ENCODE measurements around the gene GLB1L3.

GLB1L3 gene

GRCh38 chr11:134352111-134352510, 75.9 kb downstream of the GLB1L3 start:
- Histone ChIP-seq H3K9me2 (replicated peaks; ENCODE audit: low read depth, low read length) (no peaks in the 10 kb centered on the region), H3K9ac (ENCODE audit: low read depth, low read length, poor library complexity, severe bottlenecking) (no peak overlapping the region), H3K27me3 (ENCODE audit: insufficient read depth, low read length, poor library complexity, severe bottlenecking) (no peaks in the 10 kb centered on the region), H3K4me3 (ENCODE audit: low read length, poor library complexity, severe bottlenecking) (no peak overlapping the region), H2AFZ (ENCODE audit: low read length) (no peak overlapping the region), H4K20me1 (ENCODE audit: insufficient read depth, low read length, poor library complexity, severe bottlenecking) (no peaks in the 10 kb centered on the region), H3F3A (ENCODE audit: low read depth) (no peaks in the 10 kb centered on the region), H3K9me3 (ENCODE audit: insufficient read depth, low read depth, low read length) (no peaks in the 10 kb centered on the region; the same call in 1 of the 2 replicates), H3K79me2 (ENCODE audit: insufficient read depth, low read length) (no peaks in the 10 kb centered on the region), H3K36me3 (ENCODE audit: insufficient read depth, low read length) (no peaks in the 10 kb centered on the region), H3K4me2 (ENCODE audit: low read depth, low read length, poor library complexity, severe bottlenecking) (no peak overlapping the region), H3K4me1 (ENCODE audit: insufficient read depth, low read length, poor library complexity, severe bottlenecking) (no peaks in the 10 kb centered on the region)
- no peak for TF ChIP-seq CTCF (conservative IDR thresholded peaks at IDR 0.05; ENCODE audit: low read length)
- TF ChIP-seq EZH2phosphoT487 (IDR thresholded peaks at IDR 0.05; ENCODE audit: borderline replicate concordance), result no peak

DNA sequence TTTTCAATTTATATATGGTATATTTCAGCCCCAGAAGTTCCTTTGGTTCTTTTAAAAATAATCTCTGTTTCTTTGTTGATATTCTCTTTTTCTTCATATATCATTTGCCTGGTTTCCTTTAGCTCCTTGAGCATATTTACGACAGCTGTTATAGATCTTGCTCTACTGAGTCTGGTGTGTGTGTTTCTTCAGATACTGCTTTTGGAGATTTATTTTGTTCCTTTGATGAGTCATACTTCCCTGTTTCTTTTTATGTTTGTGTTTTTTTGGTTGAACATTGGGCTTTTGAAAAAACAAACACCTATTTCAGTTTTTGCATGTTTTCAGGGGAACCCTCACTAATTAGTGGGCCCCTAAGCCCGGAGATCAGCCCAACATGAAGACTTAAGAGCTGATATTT, 79.0 kb downstream of the GLB1L3 start:
- no peak for TF ChIP-seq EZH2phosphoT487 (IDR thresholded peaks at IDR 0.05; ENCODE audit: borderline replicate concordance)
- TF ChIP-seq CTCF (conservative IDR thresholded peaks at IDR 0.05; ENCODE audit: low read length), result no peak
- H3K9me3 ChIP-seq (ENCODE audit: insufficient read depth, low read depth, low read length), result no peaks in the 10 kb centered on the region; the same call in 1 of the 2 replicates
- no peaks in the 10 kb centered on the region for H4K20me1 ChIP-seq (ENCODE audit: insufficient read depth, low read length, poor library complexity, severe bottlenecking)
- no peaks in the 10 kb centered on the region for H3K79me2 ChIP-seq (ENCODE audit: insufficient read depth, low read length)
- no peak overlapping the region for H2AFZ ChIP-seq (ENCODE audit: low read length)
- peaks cover 15% of the 10 kb centered on the region for H3K4me1 ChIP-seq (ENCODE audit: insufficient read depth, low read length, poor library complexity, severe bottlenecking)
- H3F3A ChIP-seq (ENCODE audit: low read depth), result no peaks in the 10 kb centered on the region
- H3K4me2 ChIP-seq (ENCODE audit: low read depth, low read length, poor library complexity, severe bottlenecking), result no peak overlapping the region
- H3K9ac ChIP-seq (ENCODE audit: low read depth, low read length, poor library complexity, severe bottlenecking), result no peak overlapping the region
- H3K27me3 ChIP-seq (ENCODE audit: insufficient read depth, low read length, poor library complexity, severe bottlenecking), result no peaks in the 10 kb centered on the region
- no peaks in the 10 kb centered on the region for H3K9me2 ChIP-seq (replicated peaks; ENCODE audit: low read depth, low read length)
- H3K36me3 ChIP-seq (ENCODE audit: insufficient read depth, low read length), result no peaks in the 10 kb centered on the region
- H3K4me3 ChIP-seq (ENCODE audit: low read length, poor library complexity, severe bottlenecking), result no peak overlapping the region

- H3K4me2 ChIP-seq (ENCODE audit: low read depth, low read length, poor library complexity, severe bottlenecking), result no peak overlapping the region
- H3K4me1 ChIP-seq (ENCODE audit: insufficient read depth, low read length, poor library complexity, severe bottlenecking), result peaks cover 15% of the 10 kb centered on the region
- H3K79me2 ChIP-seq (ENCODE audit: insufficient read depth, low read length), result no peaks in the 10 kb centered on the region
- H3K36me3 ChIP-seq (ENCODE audit: insufficient read depth, low read length), result no peaks in the 10 kb centered on the region
- H3F3A ChIP-seq (ENCODE audit: low read depth), result no peaks in the 10 kb centered on the region
- H3K9me3 ChIP-seq (ENCODE audit: insufficient read depth, low read depth, low read length), result no peaks in the 10 kb centered on the region; the same call in 1 of the 2 replicates
- H2AFZ ChIP-seq (ENCODE audit: low read length), result no peak overlapping the region
- H3K4me3 ChIP-seq (ENCODE audit: low read length, poor library complexity, severe bottlenecking), result no peak overlapping the region
- no peaks in the 10 kb centered on the region for H3K27me3 ChIP-seq (ENCODE audit: insufficient read depth, low read length, poor library complexity, severe bottlenecking)
- TF ChIP-seq CTCF (conservative IDR thresholded peaks at IDR 0.05; ENCODE audit: low read length) (no peak), EZH2phosphoT487 (IDR thresholded peaks at IDR 0.05; ENCODE audit: borderline replicate concordance) (no peak)
- H3K9ac ChIP-seq (ENCODE audit: low read depth, low read length, poor library complexity, severe bottlenecking), result no peak overlapping the region
- no peaks in the 10 kb centered on the region for H4K20me1 ChIP-seq (ENCODE audit: insufficient read depth, low read length, poor library complexity, severe bottlenecking)
- H3K9me2 ChIP-seq (replicated peaks; ENCODE audit: low read depth, low read length), result no peaks in the 10 kb centered on the region
These were observed 79.5 kb downstream of the GLB1L3 start for GRCh38 chr11:134355656-134356055.
